GM19438 (cell line): ENCODE data around the gene TTLL11.
"Not testable (repeated sequence)": the region's sequence is repeated elsewhere in the genome, so short reads cannot be mapped to it uniquely, and the experiment has no call there.

Source experiments
- ATAC-seq: cut with Tn5 transposase; IDR thresholded peaks from one replicate; pipeline ENCODE4 v1.9.1; 2021; ENCODE audit warnings: low read depth; ENCODE audit not compliant: unreplicated experiment

TTLL11 gene

GRCh38 chr9:121807823-121808278 is 285.3 kb downstream of the TTLL11 start:
- no peak for ATAC-seq

- no peak for ATAC-seq
Observed at GRCh38 chr9:121807069-121807822, 285.9 kb downstream of the TTLL11 start.

GRCh38 chr9:121802753-121803152 is 290.4 kb downstream of the TTLL11 start:
- no peak for ATAC-seq

GRCh38 chr9:121801579-121801978 is 291.5 kb downstream of the TTLL11 start:
- ATAC-seq = no peak

- ATAC-seq = no peak
Observed at GRCh38 chr9:121800376-121800775, 292.7 kb downstream of the TTLL11 start.

- ATAC-seq = no peak
Observed at GRCh38 chr9:121798941-121799340, 294.2 kb downstream of the TTLL11 start.

GRCh38 chr9:121797081-121797480 is 296.0 kb downstream of the TTLL11 start:
- no peak for ATAC-seq

- not testable (repeated sequence) for ATAC-seq
Observed at GRCh38 chr9:121794334-121794733, 298.8 kb downstream of the TTLL11 start.

GRCh38 chr9:121792476-121792875 is 300.6 kb downstream of the TTLL11 start:
- not testable (repeated sequence) for ATAC-seq

- no peak for ATAC-seq
Observed at GRCh38 chr9:121790841-121791240, 302.3 kb downstream of the TTLL11 start.

- ATAC-seq = no peak
Observed at GRCh38 chr9:121788686-121789366, 304.3 kb downstream of the TTLL11 start.

- no peak for ATAC-seq
Observed at GRCh38 chr9:121786998-121787422, 306.1 kb downstream of the TTLL11 start.

GRCh38 chr9:121786543-121786948 is 306.6 kb downstream of the TTLL11 start:
- ATAC-seq = no peak

GRCh38 chr9:121785673-121786542 is 307.2 kb downstream of the TTLL11 start:
- no peak for ATAC-seq

GRCh38 chr9:121784731-121785411 is 308.2 kb downstream of the TTLL11 start:
- ATAC-seq = no peak

GRCh38 chr9:121783521-121784507 is 309.3 kb downstream of the TTLL11 start:
- no peak for ATAC-seq

- ATAC-seq = no peak
Observed at GRCh38 chr9:121783111-121783510, 310.0 kb downstream of the TTLL11 start.

GRCh38 chr9:121782514-121783110 is 310.5 kb downstream of the TTLL11 start:
- ATAC-seq = no peak
